HL-60 (cell line): Measurements from ENCODE around the gene IFIT1B.

Experiments
- DNase-seq, 2 experiments: peaks; one replicate each; pipeline ENCODE4 v3.0.0-alpha.2; 2010 to 2020; ENCODE audit warnings: low read depth in 1 of 2, low spot score in 1 of 2
- H3K27ac ChIP-seq: fragments of 250-450 bp; sonication (Bioruptor Pico); replicated peaks from 2 replicates; pipeline ENCODE4 v1.5.1; 2020; ENCODE audit warnings: mild to moderate bottlenecking, moderate library complexity
- H3K27me3 ChIP-seq: fragments of 250-450 bp; sonication (Bioruptor Pico); 2 replicates; pipeline ENCODE4 v1.5.1; 2021; ENCODE audit warnings: mild to moderate bottlenecking, moderate library complexity; ENCODE audit not compliant: insufficient read depth, poor library complexity, severe bottlenecking
- H3K4me3 ChIP-seq: replicated peaks from 2 replicates; pipeline ENCODE4 v1.5.1; 2011; ENCODE audit warnings: mild to moderate bottlenecking, control low read depth, low read length; ENCODE audit not compliant: insufficient read depth
- GABPA ChIP-seq: IDR thresholded peaks from 2 replicates; pipeline ENCODE4 v1.6.1; 2012; ENCODE audit warnings: low read depth
- POLR2AphosphoS5 ChIP-seq: IDR thresholded peaks from 2 replicates; pipeline ENCODE4 v1.6.1; 2012; ENCODE audit warnings: low read depth
- SPI1 ChIP-seq: IDR thresholded peaks from 2 replicates; pipeline ENCODE4 v1.6.1; 2012; ENCODE audit warnings: low read depth, mild to moderate bottlenecking, borderline replicate concordance
- TF ChIP-seq, protein P1 (sequence below): IDR thresholded peaks from one replicate; pipeline ENCODE4 v1.5.1; 2011; ENCODE audit warnings: low read length, control low read depth, inconsistent platforms; ENCODE audit not compliant: insufficient read depth
- TF ChIP-seq, protein P2 (sequence below): IDR thresholded peaks from 2 replicates; pipeline ENCODE4 v1.6.1; 2012; ENCODE audit warnings: low read depth; ENCODE audit not compliant: insufficient replicate concordance

Gene IFIT1B

DNA sequence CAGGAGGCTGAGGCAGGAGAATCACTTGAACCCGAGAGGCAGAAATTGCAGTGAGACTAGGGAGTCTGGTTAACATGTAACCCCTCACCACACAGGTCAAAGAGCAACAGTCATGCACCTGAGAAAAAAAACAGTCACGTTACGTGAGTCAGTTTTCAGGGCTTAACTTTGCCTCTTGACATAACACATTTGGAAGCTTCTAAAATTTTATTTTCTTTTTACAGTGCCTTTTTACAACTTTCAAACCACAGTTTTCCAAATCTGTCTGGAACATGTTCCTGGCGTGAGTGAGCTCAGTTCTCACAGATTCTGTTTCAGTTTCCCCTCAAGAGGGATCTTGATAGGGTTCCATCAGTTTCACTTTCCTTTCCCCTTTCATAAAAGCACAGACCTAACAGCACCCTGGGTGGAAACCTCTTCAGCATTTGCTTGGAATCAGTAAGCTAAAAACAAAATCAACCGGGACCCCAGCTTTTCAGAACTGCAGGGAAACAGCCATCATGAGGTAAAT is 45.7 kb upstream of the IFIT1B start:
- no peak overlapping the region for H3K27ac ChIP-seq
- peak overlapping the region; percentile 14 for H3K4me3 ChIP-seq
- TF ChIP-seq, protein P1, sequence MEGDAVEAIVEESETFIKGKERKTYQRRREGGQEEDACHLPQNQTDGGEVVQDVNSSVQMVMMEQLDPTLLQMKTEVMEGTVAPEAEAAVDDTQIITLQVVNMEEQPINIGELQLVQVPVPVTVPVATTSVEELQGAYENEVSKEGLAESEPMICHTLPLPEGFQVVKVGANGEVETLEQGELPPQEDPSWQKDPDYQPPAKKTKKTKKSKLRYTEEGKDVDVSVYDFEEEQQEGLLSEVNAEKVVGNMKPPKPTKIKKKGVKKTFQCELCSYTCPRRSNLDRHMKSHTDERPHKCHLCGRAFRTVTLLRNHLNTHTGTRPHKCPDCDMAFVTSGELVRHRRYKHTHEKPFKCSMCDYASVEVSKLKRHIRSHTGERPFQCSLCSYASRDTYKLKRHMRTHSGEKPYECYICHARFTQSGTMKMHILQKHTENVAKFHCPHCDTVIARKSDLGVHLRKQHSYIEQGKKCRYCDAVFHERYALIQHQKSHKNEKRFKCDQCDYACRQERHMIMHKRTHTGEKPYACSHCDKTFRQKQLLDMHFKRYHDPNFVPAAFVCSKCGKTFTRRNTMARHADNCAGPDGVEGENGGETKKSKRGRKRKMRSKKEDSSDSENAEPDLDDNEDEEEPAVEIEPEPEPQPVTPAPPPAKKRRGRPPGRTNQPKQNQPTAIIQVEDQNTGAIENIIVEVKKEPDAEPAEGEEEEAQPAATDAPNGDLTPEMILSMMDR, result no peak
- no peak for DNase-seq
- H3K27me3 ChIP-seq, result no peaks in the 10 kb centered on the region

DNA sequence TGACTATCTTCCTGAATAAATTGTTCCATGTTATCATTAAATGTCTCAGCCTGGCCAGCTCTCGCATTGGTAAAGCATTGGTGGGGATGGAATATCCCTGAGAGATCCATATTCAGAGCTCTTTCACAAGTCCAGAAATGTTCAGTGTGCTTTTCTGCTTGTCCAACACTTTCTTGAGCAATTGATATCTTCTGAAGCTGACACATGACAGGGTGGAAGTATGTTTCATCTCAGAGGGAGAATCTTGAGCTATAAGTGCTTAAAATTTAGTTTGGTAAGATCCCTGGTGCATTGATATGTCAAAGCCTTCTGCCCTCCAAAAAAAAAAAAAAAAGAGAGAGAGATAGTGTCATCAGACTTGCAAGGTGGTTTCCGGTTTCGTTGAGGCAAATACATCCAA is 42.6 kb upstream of the IFIT1B start:
- DNase-seq, result no peak
- TF ChIP-seq, protein P2, sequence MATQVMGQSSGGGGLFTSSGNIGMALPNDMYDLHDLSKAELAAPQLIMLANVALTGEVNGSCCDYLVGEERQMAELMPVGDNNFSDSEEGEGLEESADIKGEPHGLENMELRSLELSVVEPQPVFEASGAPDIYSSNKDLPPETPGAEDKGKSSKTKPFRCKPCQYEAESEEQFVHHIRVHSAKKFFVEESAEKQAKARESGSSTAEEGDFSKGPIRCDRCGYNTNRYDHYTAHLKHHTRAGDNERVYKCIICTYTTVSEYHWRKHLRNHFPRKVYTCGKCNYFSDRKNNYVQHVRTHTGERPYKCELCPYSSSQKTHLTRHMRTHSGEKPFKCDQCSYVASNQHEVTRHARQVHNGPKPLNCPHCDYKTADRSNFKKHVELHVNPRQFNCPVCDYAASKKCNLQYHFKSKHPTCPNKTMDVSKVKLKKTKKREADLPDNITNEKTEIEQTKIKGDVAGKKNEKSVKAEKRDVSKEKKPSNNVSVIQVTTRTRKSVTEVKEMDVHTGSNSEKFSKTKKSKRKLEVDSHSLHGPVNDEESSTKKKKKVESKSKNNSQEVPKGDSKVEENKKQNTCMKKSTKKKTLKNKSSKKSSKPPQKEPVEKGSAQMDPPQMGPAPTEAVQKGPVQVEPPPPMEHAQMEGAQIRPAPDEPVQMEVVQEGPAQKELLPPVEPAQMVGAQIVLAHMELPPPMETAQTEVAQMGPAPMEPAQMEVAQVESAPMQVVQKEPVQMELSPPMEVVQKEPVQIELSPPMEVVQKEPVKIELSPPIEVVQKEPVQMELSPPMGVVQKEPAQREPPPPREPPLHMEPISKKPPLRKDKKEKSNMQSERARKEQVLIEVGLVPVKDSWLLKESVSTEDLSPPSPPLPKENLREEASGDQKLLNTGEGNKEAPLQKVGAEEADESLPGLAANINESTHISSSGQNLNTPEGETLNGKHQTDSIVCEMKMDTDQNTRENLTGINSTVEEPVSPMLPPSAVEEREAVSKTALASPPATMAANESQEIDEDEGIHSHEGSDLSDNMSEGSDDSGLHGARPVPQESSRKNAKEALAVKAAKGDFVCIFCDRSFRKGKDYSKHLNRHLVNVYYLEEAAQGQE, result no peak
- TF ChIP-seq SPI1 (no peak), GABPA (no peak), POLR2AphosphoS5 (no peak)
- TF ChIP-seq, protein P1, result no peak
- H3K4me3 ChIP-seq, result no peak overlapping the region
- H3K27me3 ChIP-seq, result no peaks in the 10 kb centered on the region
- no peak overlapping the region for H3K27ac ChIP-seq

DNA sequence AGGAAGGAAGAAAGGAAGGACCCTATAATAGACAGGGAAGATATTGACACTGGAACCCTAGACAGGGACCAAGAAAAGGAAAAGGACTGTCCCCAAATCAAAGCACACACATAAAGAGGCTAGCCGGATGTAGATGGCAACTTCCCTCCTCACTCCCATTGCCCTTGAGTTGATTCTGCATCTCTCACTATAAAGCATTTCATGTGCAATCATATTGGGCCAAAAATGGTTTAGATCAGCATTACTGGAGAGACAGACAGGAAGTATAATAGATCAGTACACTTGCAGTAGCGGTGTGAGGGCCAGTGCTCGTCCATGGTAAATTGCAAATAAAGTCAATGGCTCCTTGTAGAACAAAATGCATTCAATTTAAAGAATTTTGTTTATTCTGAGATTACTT is 41.6 kb upstream of the IFIT1B start:
- no peak for DNase-seq
- Histone ChIP-seq H3K4me3 (no peak overlapping the region), H3K27me3 (no peaks in the 10 kb centered on the region), H3K27ac (no peak overlapping the region)
- TF ChIP-seq SPI1 (no peak), POLR2AphosphoS5 (no peak), GABPA (no peak)
- TF ChIP-seq, protein P1, result no peak
- TF ChIP-seq, protein P2, result no peak

DNA sequence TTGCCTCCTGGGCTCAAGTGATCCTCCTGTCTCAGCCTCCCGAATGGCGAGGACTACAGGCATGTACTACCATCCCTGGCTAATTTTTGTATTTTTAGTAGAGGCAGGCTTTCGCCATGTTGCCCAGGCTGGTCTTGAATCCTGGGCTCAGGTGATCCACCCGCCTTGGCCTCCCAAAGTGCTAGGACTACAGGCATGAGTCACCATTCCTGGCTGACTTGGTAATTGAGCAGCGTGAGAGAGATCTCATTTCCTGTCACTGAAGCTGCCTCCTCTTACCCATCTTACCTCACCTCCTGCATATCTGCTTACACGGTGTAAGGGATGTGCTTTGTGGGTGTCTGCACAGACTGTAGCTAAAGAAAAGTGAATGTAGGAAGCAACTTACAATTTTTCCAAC is 40.4 kb upstream of the IFIT1B start:
- TF ChIP-seq, protein P1, result no peak
- TF ChIP-seq, protein P2, result no peak
- TF ChIP-seq POLR2AphosphoS5, result no peak
- no peak for TF ChIP-seq GABPA
- TF ChIP-seq SPI1, result no peak
- no peak overlapping the region for H3K27ac ChIP-seq
- DNase-seq, result no peak
- no peaks in the 10 kb centered on the region for H3K27me3 ChIP-seq
- H3K4me3 ChIP-seq, result no peak overlapping the region
